ENCODE data around the gene NISCH.

- TF ChIP-seq CTCF (optimal IDR thresholded peaks at IDR 0.05 in 1 of 3, IDR thresholded peaks at IDR 0.05 in 1 of 3, conservative IDR thresholded peaks at IDR 0.05 in 1 of 3; ENCODE audit: extremely low read depth in 1 of 3, insufficient read depth in 2 of 3, low read length in 3 of 3) (no peak), EZH2 (IDR thresholded peaks at IDR 0.05; ENCODE audit: low read length) (no peak)
Measured at GRCh38 chr3:52461874-52462273, 6.5 kb downstream of the NISCH start.
